HG02588 (cell line): ENCODE data around the gene TTC23.

Source experiments
- ATAC-seq: cut with Tn5 transposase; IDR thresholded peaks from one replicate; pipeline ENCODE4 v1.9.1; 2021; ENCODE audit warnings: mild to moderate bottlenecking, moderate library complexity; ENCODE audit not compliant: unreplicated experiment

The TTC23 gene

GRCh38 chr15:99106417-99107220 is 142.8 kb downstream of the TTC23 start:
- ATAC-seq, result no peak

- peak; percentile 39 for ATAC-seq
Measured at GRCh38 chr15:99105514-99106341, 143.7 kb downstream of the TTC23 start.

GRCh38 chr15:99104788-99105513 is 144.4 kb downstream of the TTC23 start, which contains the start of gene SYNM:
TSS of gene SYNM (plus strand) at chr15:99105080. CDS start at chr15:99105200, 120 bp downstream.
- peak; percentile 71 for ATAC-seq

- no peak for ATAC-seq
Measured at GRCh38 chr15:99103279-99103678, 146.1 kb downstream of the TTC23 start.

GRCh38 chr15:99102332-99103235 is 146.8 kb downstream of the TTC23 start:
- no peak for ATAC-seq

- ATAC-seq, result no peak
Measured at GRCh38 chr15:99101501-99101900, 147.9 kb downstream of the TTC23 start.

GRCh38 chr15:99100245-99101173 is 148.9 kb downstream of the TTC23 start:
- ATAC-seq, result no peak

- no peak for ATAC-seq
Measured at GRCh38 chr15:99099661-99100060, 149.7 kb downstream of the TTC23 start.

GRCh38 chr15:99098991-99099390 is 150.4 kb downstream of the TTC23 start:
- ATAC-seq, result no peak

- no peak for ATAC-seq
Measured at GRCh38 chr15:99098426-99098825, 151.0 kb downstream of the TTC23 start.

GRCh38 chr15:99097441-99098410 is 151.7 kb downstream of the TTC23 start:
- no peak for ATAC-seq

- ATAC-seq, result no peak
Measured at GRCh38 chr15:99096894-99097426, 152.4 kb downstream of the TTC23 start.

GRCh38 chr15:99096173-99096893 is 153.0 kb downstream of the TTC23 start:
- ATAC-seq, result no peak

- ATAC-seq, result no peak
Measured at GRCh38 chr15:99095626-99096025, 153.8 kb downstream of the TTC23 start.

- ATAC-seq, result no peak
Measured at GRCh38 chr15:99092554-99093172, 156.7 kb downstream of the TTC23 start.

- ATAC-seq, result no peak
Measured at GRCh38 chr15:99090938-99091337, 158.4 kb downstream of the TTC23 start.
